Neural progenitor cell (in vitro differentiated cells): ENCODE data around the gene STRA6. TPM values are rescaled to one million over a fixed set of nuclear protein-coding genes. Genes with fewer than 3 reads are reported as not detected.

Experiments used
- DNase-seq: peaks from one replicate; pipeline ENCODE4 v3.0.0-alpha.2; 2016; ENCODE audit warnings: low spot score
- H2AFZ ChIP-seq: fragments of 200-600 bp; sonication (generic); replicated peaks from 2 replicates; pipeline ENCODE4 v1.6.1; 2016; ENCODE audit warnings: antibody characterized with exemption
- H3F3A ChIP-seq: fragments of 200-600 bp; sonication (generic); 2 replicates; pipeline ENCODE4 v1.6.1; 2016; ENCODE audit warnings: antibody characterized with exemption, low read depth
- H3K27ac ChIP-seq: fragments of 200-600 bp; sonication (generic); 2 replicates; pipeline ENCODE4 v1.5.1; 2016; ENCODE audit warnings: mild to moderate bottlenecking
- H3K27me3 ChIP-seq: fragments of 200-600 bp; sonication (generic); 2 replicates; pipeline ENCODE4 v1.6.1; 2016; ENCODE audit warnings: mild to moderate bottlenecking, moderate library complexity
- H3K36me3 ChIP-seq: fragments of 200-600 bp; sonication (generic); 2 replicates; pipeline ENCODE4 v1.5.1; 2016
- H3K4me1 ChIP-seq: fragments of 200-600 bp; sonication (generic); 2 replicates; pipeline ENCODE4 v1.6.1; 2016; ENCODE audit warnings: mixed run types
- H3K4me2 ChIP-seq: fragments of 200-600 bp; sonication (generic); 2 replicates; pipeline ENCODE4 v1.6.1; 2016
- H3K4me3 ChIP-seq: fragments of 200-600 bp; sonication (generic); 2 replicates; pipeline ENCODE4 v1.5.1; 2016
- H3K79me2 ChIP-seq: fragments of 200-600 bp; sonication (generic); 2 replicates; pipeline ENCODE4 v1.6.1; 2016; ENCODE audit warnings: low read depth
- H3K9ac ChIP-seq: fragments of 200-600 bp; sonication (generic); 2 replicates; pipeline ENCODE4 v1.6.1; 2016
- H3K9me3 ChIP-seq: fragments of 200-600 bp; sonication (generic); 2 replicates; pipeline ENCODE4 v1.5.1; 2016; ENCODE audit warnings: low read depth
- H4K20me1 ChIP-seq: fragments of 200-600 bp; sonication (generic); 2 replicates; pipeline ENCODE4 v1.6.1; 2016; ENCODE audit warnings: low read depth
- H3K27ac Mint-ChIP-seq: 3 replicates; pipeline ENCODE4 v1.8.0; 2021; ENCODE audit warnings: mixed read lengths
- H3K27me3 Mint-ChIP-seq: 2 replicates; pipeline ENCODE4 v1.8.0; 2022; ENCODE audit warnings: low read depth, mild to moderate bottlenecking, inconsistent platforms, moderate library complexity, mixed read lengths; ENCODE audit not compliant: insufficient read depth
- H3K36me3 Mint-ChIP-seq: 3 replicates; pipeline ENCODE4 v1.8.0; 2021; ENCODE audit warnings: mixed read lengths
- H3K4me1 Mint-ChIP-seq: 3 replicates; pipeline ENCODE4 v1.8.0; 2021; ENCODE audit warnings: mixed read lengths
- H3K4me3 Mint-ChIP-seq: 3 replicates; pipeline ENCODE4 v1.8.0; 2021; ENCODE audit warnings: mild to moderate bottlenecking, moderate library complexity, mixed read lengths
- H3K9me3 Mint-ChIP-seq: 3 replicates; pipeline ENCODE4 v1.8.0; 2020; ENCODE audit warnings: mixed read lengths
- CTCF ChIP-seq: fragments of 200-600 bp; sonication (generic); IDR thresholded peaks from 2 replicates; pipeline ENCODE4 v1.5.1; 2017; ENCODE audit warnings: antibody characterized with exemption, mild to moderate bottlenecking
- EZH2 ChIP-seq: fragments of 200-600 bp; sonication (generic); IDR thresholded peaks from 2 replicates; pipeline ENCODE4 v1.6.1; 2017; ENCODE audit warnings: antibody characterized with exemption, mild to moderate bottlenecking, moderate library complexity
- EZH2phosphoT487 ChIP-seq: fragments of 200-600 bp; sonication (generic); IDR thresholded peaks from 2 replicates; pipeline ENCODE4 v1.6.1; 2017; ENCODE audit warnings: antibody characterized with exemption
- total RNA-seq: library from RNA; depleted of rRNA; stranded (reverse); fragments of >200 nt; gene quantifications from 2 replicates; pipeline ENCODE4 v1.2.3, GENCODE V29; 2015; ENCODE audit warnings: low replicate concordance

The STRA6 gene
- total RNA-seq, 1 donor from 2014 or later, result 3.1 TPM

GRCh38 chr15:74144153-74144775 lies 58.3 kb downstream of the STRA6 start:
- no peaks in the 10 kb centered on the region for H3K79me2 ChIP-seq
- Mint-ChIP-seq H3K27ac (peak overlapping the region; percentile 31), H3K36me3 (no peaks in the 10 kb centered on the region), H3K4me3 (no peak overlapping the region), H3K27me3 (peaks cover 2% of the 10 kb centered on the region), H3K9me3 (peaks cover 5% of the 10 kb centered on the region), H3K4me1 (peaks cover 17% of the 10 kb centered on the region)
- no peak for TF ChIP-seq EZH2phosphoT487
- no peak for TF ChIP-seq CTCF
- TF ChIP-seq EZH2, result no peak
- H3K27me3 ChIP-seq, result peaks cover 5% of the 10 kb centered on the region
- H2AFZ ChIP-seq, result no peak overlapping the region
- no peaks in the 10 kb centered on the region for H4K20me1 ChIP-seq
- no peak overlapping the region for H3K4me2 ChIP-seq
- H3K4me3 ChIP-seq, result no peak overlapping the region
- H3K9me3 ChIP-seq, result no peaks in the 10 kb centered on the region
- peaks cover 9% of the 10 kb centered on the region for H3K4me1 ChIP-seq
- no peak overlapping the region for H3K9ac ChIP-seq
- H3K27ac ChIP-seq, result no peak overlapping the region
- H3F3A ChIP-seq, result peaks cover 18% of the 10 kb centered on the region
- DNase-seq, result no peak
- no peaks in the 10 kb centered on the region for H3K36me3 ChIP-seq

- H3K9ac ChIP-seq, result no peak overlapping the region
- H2AFZ ChIP-seq, result no peak overlapping the region
- Mint-ChIP-seq H3K4me1 (peaks cover 34% of the 10 kb centered on the region), H3K27me3 (peaks cover 16% of the 10 kb centered on the region), H3K4me3 (no peak overlapping the region), H3K9me3 (no peaks in the 10 kb centered on the region), H3K36me3 (no peaks in the 10 kb centered on the region), H3K27ac (no peak overlapping the region)
- no peak overlapping the region for H3K4me2 ChIP-seq
- no peaks in the 10 kb centered on the region for H3K36me3 ChIP-seq
- peaks cover 28% of the 10 kb centered on the region for H3F3A ChIP-seq
- no peaks in the 10 kb centered on the region for H4K20me1 ChIP-seq
- H3K27me3 ChIP-seq, result peaks cover 32% of the 10 kb centered on the region
- DNase-seq, result no peak
- H3K4me1 ChIP-seq, result peaks cover 17% of the 10 kb centered on the region
- no peaks in the 10 kb centered on the region for H3K9me3 ChIP-seq
- TF ChIP-seq EZH2, result no peak
- TF ChIP-seq EZH2phosphoT487, result no peak
- TF ChIP-seq CTCF, result no peak
- H3K79me2 ChIP-seq, result no peaks in the 10 kb centered on the region
- H3K27ac ChIP-seq, result no peak overlapping the region
- H3K4me3 ChIP-seq, result no peak overlapping the region
Observed at GRCh38 chr15:74141591-74141990, 61.0 kb downstream of the STRA6 start.

GRCh38 chr15:74138642-74139041 lies 63.9 kb downstream of the STRA6 start:
- Histone ChIP-seq H3K36me3 (no peaks in the 10 kb centered on the region), H3K4me2 (no peak overlapping the region), H3K9ac (no peak overlapping the region), H3F3A (peaks cover 53% of the 10 kb centered on the region), H3K27ac (no peak overlapping the region), H3K4me3 (no peak overlapping the region), H3K27me3 (peaks cover 61% of the 10 kb centered on the region), H2AFZ (no peak overlapping the region), H3K9me3 (no peaks in the 10 kb centered on the region), H3K4me1 (peaks cover 35% of the 10 kb centered on the region), H4K20me1 (peaks cover 9% of the 10 kb centered on the region), H3K79me2 (no peaks in the 10 kb centered on the region)
- H3K9me3 Mint-ChIP-seq, result no peaks in the 10 kb centered on the region
- no peaks in the 10 kb centered on the region for H3K36me3 Mint-ChIP-seq
- H3K4me1 Mint-ChIP-seq, result peaks cover 45% of the 10 kb centered on the region
- TF ChIP-seq CTCF (no peak), EZH2 (no peak), EZH2phosphoT487 (no peak)
- H3K27ac Mint-ChIP-seq, result no peak overlapping the region
- no peak for DNase-seq
- no peak overlapping the region for H3K4me3 Mint-ChIP-seq
- H3K27me3 Mint-ChIP-seq, result peaks cover 26% of the 10 kb centered on the region
